IPS DF 19.7 (cell line): Measurements from ENCODE around the gene ENTR1.
"Not testable (repeated sequence)": the region's sequence is repeated elsewhere in the genome, so short reads cannot be mapped to it uniquely, and the experiment has no call there.

Experiments used
- DNase-seq: peaks from one replicate; pipeline ENCODE4 v3.0.0-alpha.2; 2013; ENCODE audit warnings: low read depth, low spot score

Gene ENTR1

DNA sequence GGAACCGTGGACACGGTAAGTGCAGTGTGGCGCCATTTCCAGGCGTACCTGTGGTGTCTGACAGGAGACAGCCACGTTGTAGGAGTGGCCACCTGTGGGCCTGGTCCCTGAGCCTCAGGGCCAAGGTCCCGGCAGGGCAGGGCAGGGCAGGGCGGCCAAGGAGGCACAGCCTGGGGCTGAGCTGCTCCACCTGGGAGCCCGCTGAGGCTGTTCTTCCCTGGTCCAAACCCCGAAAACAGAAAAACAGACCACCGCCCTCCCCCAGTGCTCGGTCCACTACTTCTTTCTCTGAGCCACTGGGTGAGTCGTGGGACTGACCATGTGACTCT, 8.6 kb upstream of the ENTR1 start:
- DNase-seq = no peak

GRCh38 chr9:136418182-136419091, 8.0 kb upstream of the ENTR1 start:
- DNase-seq = no peak

DNA sequence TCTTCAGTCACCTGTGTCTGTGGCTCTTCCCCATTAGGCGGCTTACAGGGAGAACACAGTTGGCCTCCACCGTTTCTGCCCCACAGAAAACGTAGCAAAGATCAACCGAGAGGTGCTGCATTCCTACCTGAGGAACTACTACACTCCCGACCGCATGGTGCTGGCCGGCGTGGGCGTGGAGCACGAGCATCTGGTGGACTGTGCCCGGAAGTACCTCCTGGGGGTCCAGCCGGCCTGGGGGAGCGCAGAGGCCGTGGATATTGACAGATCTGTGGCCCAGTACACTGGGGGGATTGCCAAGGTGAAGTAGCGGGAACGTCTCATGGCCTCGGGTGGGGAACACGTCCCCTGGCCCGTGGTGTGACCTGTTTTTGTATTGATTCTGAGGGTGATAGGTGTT, 6.5 kb upstream of the ENTR1 start:
- DNase-seq = no peak

- DNase-seq = no peak
Measured at GRCh38 chr9:136416427-136416826, 6.0 kb upstream of the ENTR1 start.

- DNase-seq = no peak
Measured at GRCh38 chr9:136412962-136413361, 2.5 kb upstream of the ENTR1 start.

GRCh38 chr9:136411378-136411777, 964 bp upstream of the ENTR1 start:
- DNase-seq = no peak

DNA sequence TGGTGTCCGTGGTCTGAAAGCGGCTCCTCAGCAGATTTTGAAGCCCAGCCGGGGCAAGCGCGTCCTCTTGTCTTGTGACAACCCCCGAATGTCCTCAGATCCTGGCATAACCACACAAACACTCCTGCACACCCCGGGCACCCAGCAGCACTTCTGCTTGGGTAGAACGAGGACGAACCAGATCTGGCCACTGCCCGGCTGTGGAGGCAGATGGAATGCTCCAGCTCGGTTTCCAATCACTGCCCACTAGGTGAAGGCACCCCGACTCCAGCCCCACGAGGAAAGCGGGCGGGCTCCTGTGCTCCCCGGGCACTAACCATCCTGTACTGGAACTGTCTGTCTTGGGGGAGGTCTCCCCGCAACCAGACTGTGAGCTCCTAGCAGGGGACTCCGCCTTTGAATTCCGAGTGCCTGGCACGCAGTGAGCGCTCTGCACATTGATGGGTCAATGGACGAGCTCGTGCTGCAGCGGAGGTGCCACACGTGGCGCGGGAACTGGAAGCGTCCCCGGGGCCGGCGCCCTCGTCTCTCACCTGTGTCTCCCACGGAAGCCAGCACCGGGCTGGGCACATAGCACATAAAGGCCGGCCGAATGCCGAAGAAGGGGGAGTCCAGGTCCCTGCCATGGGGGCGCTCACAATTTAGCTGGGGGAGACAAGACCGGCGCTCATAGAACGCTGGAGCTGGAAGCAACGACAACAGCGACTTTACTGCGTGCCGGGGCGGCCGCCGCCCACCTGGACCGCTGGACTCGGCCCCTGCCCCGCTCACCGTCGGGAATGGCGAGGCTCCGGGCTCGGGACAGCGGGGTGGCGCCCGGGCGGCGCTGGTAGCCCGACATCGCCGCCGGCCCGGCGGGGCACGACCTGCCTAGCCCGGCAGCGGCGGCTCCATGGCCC, 608 bp downstream of the ENTR1 start:
- no peak for DNase-seq

DNA sequence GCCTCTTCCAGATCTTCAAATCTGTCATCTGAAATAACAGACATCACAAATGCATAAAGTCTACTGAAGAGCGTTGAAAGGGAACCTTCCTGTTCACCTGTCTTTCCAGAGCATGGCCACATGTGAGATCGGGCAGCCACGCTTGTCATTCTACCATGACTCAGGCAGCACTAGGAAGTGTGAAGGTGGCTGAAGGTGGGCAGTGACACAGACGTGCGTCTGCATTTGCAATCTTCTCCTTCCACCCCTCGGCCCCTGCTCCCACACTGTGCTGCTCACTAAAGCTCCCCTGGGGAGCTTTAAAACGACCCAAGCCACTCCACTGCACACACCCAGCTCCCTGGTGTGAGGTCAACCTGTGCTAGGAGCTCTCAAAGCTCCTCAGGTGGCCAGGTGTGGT, 2.5 kb downstream of the ENTR1 start:
- DNase-seq = no peak

GRCh38 chr9:136407061-136407460, 3.4 kb downstream of the ENTR1 start:
- not testable (repeated sequence) for DNase-seq

GRCh38 chr9:136405904-136406303, 4.5 kb downstream of the ENTR1 start:
- DNase-seq = not testable (repeated sequence)

DNA sequence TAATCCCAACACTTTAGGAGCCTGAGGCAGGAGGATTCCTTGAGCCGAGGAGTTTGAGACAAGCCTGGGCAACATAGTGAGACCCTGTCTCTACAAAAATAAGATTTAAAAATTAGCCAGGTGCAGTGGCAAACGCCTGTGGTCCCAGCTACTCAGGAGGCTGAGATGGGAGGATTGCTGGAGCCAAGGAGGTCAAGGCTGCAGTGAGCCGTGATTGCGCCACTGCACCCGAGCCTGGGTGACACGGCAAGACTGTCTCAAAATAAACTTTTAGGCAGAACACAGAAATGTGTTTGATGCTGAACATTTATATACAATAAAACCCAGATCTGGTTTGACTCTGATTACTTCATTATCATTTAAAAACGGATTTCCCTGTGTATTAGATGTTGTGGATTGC, 4.9 kb downstream of the ENTR1 start:
- DNase-seq = no peak

GRCh38 chr9:136404801-136405136, 5.6 kb downstream of the ENTR1 start:
- no peak for DNase-seq

- DNase-seq = no peak
Measured at GRCh38 chr9:136403915-136404800, 6.3 kb downstream of the ENTR1 start.

- no peak for DNase-seq
Measured at GRCh38 chr9:136403538-136403914, 6.9 kb downstream of the ENTR1 start.

DNA sequence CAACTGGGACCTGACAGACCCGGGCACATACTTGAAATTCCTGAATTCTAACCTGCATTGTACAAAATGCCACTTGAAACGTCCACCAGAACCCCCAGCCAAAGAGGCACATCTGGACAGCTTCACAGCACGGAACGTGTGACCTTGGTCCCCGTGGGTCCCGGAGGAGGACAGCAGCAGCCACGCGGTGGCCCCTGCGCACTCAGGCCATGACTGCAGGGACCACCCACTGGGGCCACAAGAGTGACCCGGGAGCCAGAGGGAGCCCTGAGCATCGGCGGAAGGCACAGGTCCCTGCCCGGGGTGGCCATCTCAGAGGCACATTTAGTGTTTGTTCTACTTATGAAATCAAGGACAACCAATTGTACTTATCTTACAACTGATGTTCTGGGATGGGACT, 8.3 kb downstream of the ENTR1 start:
- no peak for DNase-seq

GRCh38 chr9:136401173-136401922, 9.1 kb downstream of the ENTR1 start:
- no peak for DNase-seq

DNA sequence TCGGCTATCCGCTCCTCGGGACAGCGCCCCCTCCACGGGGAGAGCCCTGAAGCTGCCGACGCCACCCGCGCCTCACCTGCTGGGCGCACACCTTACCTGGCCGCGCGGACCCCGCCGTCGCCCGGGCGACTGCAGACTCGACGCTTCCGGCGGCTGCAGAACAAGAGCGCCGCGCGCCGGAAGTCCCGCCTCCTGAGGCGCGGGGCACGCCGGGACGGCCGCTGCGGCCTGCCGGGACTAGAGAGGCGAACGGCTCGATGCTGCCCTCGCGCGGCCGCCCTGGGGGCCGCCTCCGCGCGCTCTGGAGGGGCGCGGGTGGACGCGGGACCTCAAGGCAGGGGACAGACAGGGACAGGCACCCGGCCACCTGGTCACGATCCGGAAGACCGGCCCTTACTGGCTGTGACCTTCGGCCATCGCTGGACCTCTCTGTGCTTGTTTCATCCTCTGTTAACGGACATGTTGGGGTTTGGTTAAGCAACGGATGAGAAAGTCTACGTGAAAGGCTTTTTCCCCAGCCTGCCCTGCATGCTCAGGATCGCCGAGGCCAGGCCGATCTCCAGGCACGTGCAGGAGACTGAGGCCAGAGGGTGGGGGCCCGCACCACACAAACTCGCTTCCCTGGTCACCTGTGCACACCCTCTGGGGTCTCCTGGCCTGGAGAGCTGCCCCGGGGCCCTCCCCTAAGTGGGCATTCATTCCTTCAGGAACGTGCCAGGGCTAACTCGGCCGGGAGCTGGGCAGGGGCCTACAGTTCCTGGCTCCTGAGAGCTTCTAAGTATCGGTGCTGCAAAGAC, 10.2 kb downstream of the ENTR1 start, which contains the start of gene SNAPC4:
TSS of gene SNAPC4 (minus strand) at position 133 of the 797 bp plus-strand sequence. CDS start 1,742 bp downstream, outside the sequence.
- DNase-seq = peak; percentile 40

- DNase-seq = no peak
Measured at GRCh38 chr9:136399176-136400037, 11.0 kb downstream of the ENTR1 start.

- DNase-seq = no peak
Measured at GRCh38 chr9:136398286-136398685, 12.1 kb downstream of the ENTR1 start.
